ENCODE results near the gene ACBD6.
"Not testable (repeated sequence)": the region's sequence is repeated elsewhere in the genome, so short reads cannot be mapped to it uniquely, and the experiment has no call there.

The ACBD6 gene

GRCh38 chr1:180488661-180489060 is 13.7 kb downstream of the ACBD6 start:
- DNase-seq = no peak

GRCh38 chr1:180486092-180486491 is 16.3 kb downstream of the ACBD6 start:
- peak; percentile 36 for DNase-seq

GRCh38 chr1:180484490-180484889 is 17.9 kb downstream of the ACBD6 start:
- DNase-seq = no peak

GRCh38 chr1:180482425-180483275 is 19.7 kb downstream of the ACBD6 start:
- DNase-seq = peak; percentile 33

- no peak for DNase-seq
Measured at GRCh38 chr1:180470031-180470430, 32.3 kb downstream of the ACBD6 start.

- no peak for DNase-seq
Measured at GRCh38 chr1:180468311-180468710, 34.1 kb downstream of the ACBD6 start.

GRCh38 chr1:180462102-180462501 is 40.3 kb downstream of the ACBD6 start:
- no peak for DNase-seq

GRCh38 chr1:180461682-180462081 is 40.7 kb downstream of the ACBD6 start:
- DNase-seq = not testable (repeated sequence)

- DNase-seq = no peak
Measured at GRCh38 chr1:180458807-180459206, 43.6 kb downstream of the ACBD6 start.

GRCh38 chr1:180456191-180456590 is 46.2 kb downstream of the ACBD6 start:
- DNase-seq = no peak

- DNase-seq = no peak
Measured at GRCh38 chr1:180451504-180451903, 50.9 kb downstream of the ACBD6 start.

- no peak for DNase-seq
Measured at GRCh38 chr1:180444522-180444921, 57.9 kb downstream of the ACBD6 start.

GRCh38 chr1:180440335-180440734 is 62.0 kb downstream of the ACBD6 start:
- no peak for DNase-seq

GRCh38 chr1:180435566-180435965 is 66.8 kb downstream of the ACBD6 start:
- DNase-seq = no peak

GRCh38 chr1:180433873-180434272 is 68.5 kb downstream of the ACBD6 start:
- DNase-seq = no peak

GRCh38 chr1:180431683-180432082 is 70.7 kb downstream of the ACBD6 start:
- no peak for DNase-seq

- DNase-seq = no peak
Measured at GRCh38 chr1:180428782-180429695, 73.3 kb downstream of the ACBD6 start.

- no peak for DNase-seq
Measured at GRCh38 chr1:180425952-180426351, 76.4 kb downstream of the ACBD6 start.

- peak; percentile 55 for DNase-seq
Measured at GRCh38 chr1:180424848-180425457, 77.4 kb downstream of the ACBD6 start.

- no peak for DNase-seq
Measured at GRCh38 chr1:180421614-180422013, 80.8 kb downstream of the ACBD6 start.

GRCh38 chr1:180421145-180421544 is 81.2 kb downstream of the ACBD6 start:
- not testable (repeated sequence) for DNase-seq

GRCh38 chr1:180415985-180416633 is 86.3 kb downstream of the ACBD6 start:
- peak; percentile 56 for DNase-seq

Data from NCI-H2227 treated with DMSO at 0.1 percent for 48 hours (cell line).